HuH-7.5 (cell line): ENCODE results near the gene NKAIN1.
"Not testable (repeated sequence)": the region's sequence is repeated elsewhere in the genome, so short reads cannot be mapped to it uniquely, and the experiment has no call there.

ENCODE experiments used
- DNase-seq: peaks from one replicate; pipeline ENCODE4 v3.0.0; 2011; ENCODE audit warnings: low spot score

Gene NKAIN1

GRCh38 chr1:31195267-31195666 is 44.4 kb downstream of the NKAIN1 start:
- DNase-seq: not testable (repeated sequence)

- no peak for DNase-seq
Measured at GRCh38 chr1:31193729-31194128, 46.0 kb downstream of the NKAIN1 start.

DNA sequence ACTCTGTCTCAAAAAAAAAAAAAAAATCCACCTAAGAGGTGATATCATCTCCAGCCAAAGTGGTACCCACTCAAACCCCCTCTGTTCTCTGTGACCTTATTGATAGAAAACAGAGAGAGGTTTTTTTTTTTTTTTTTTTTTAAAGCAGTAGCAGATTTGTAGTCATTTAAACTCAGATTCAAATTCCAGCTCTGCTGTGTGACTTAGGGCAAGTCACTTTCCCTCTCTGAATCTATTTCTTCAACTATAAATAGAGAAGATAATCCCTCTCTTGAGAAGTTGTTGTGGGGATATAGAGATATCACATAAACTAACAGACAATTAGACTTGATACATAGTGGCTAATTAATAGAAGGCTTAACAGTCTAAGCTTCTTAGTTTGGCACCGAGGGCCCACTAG is 48.4 kb downstream of the NKAIN1 start:
- no peak for DNase-seq

- DNase-seq: no peak
Measured at GRCh38 chr1:31189696-31190674, 49.7 kb downstream of the NKAIN1 start.

GRCh38 chr1:31183927-31184554 is 55.6 kb downstream of the NKAIN1 start:
- DNase-seq: peak; percentile 53

- no peak for DNase-seq
Measured at GRCh38 chr1:31183126-31183525, 56.6 kb downstream of the NKAIN1 start.

DNA sequence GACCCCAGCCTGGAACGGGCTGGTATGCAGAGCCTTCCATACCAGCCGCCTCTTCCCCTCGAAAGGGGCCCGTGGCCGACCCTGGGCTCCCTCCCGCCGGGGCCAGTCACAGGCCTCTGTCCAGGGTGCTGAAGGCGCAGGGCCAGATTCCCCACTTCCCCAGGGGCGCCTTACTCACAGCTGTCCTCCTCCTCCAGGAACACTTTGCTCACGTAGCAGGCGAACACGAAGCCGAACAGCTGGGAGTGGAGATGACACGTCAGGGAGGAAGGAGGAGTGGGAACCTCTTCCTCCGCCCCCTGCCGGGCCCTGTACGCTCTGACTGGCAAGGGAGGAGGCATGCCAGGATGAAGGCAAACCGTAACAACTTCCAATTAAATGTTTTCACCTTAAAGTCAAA is 57.3 kb downstream of the NKAIN1 start:
- DNase-seq: peak; percentile 76

DNA sequence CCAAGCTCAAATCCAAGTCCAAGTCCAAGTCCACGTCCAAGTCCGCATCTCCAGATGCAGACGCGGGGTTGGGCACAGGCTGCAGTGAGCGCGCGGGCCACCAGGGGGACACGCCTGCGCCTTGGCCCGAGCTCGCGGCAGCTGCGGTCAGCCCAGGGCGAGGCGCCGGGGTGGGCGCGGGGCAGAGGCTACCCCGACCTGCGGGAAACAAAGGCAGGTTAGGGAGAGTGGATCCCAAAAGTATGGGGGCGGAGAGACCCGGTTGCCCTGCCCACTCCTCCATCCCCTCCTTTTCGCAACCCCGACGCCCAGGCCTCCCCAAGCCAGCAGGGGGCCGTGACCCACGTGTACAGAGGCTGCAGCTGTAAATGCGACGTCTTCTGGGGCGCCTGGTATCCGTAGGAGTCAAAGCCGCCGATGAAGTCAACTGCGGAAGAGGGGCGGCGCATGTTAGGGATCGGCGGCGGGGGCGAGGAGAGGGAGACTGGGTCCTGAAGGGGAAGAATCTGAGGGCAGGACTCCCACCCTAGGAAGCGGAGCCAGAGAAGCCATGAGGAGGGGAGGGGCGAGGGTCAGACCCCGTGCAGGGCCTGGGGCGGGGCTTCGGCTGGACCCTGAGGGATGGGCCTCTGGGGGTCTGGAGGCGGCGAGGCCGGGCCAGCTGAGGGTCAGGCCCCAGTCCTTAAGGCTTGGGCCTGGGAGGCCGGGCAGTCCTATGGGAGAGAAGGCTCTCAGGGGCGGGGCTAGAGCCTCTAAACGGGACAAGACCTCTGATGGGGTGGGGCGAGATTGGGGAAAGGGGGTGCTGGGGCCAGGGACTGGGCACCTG is 58.0 kb downstream of the NKAIN1 start:
- peak; percentile 75 for DNase-seq

- no peak for DNase-seq
Measured at GRCh38 chr1:31180338-31180737, 59.3 kb downstream of the NKAIN1 start.

DNA sequence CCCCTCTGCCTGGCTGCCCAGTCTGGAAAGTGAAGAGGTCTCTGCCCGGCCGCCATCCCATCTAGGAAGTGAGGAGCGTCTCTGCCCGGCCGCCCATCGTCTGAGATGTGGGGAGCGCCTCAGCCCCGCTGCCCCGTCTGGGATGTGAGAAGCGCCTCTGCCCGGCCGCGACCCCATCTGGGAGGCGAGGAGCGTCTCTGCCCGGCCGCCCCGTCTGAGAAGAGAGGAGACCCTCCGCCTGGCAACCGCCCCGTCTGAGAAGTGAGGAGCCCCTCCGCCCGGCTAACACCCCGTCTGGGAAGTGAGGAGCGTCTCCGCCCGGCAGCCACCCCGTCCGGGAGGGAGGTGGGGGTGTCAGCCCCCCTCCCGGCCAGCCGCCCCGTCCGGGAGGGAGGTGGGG is 63.4 kb downstream of the NKAIN1 start:
- not testable (repeated sequence) for DNase-seq

- DNase-seq: no peak
Measured at GRCh38 chr1:31170486-31170735, 69.3 kb downstream of the NKAIN1 start.

DNA sequence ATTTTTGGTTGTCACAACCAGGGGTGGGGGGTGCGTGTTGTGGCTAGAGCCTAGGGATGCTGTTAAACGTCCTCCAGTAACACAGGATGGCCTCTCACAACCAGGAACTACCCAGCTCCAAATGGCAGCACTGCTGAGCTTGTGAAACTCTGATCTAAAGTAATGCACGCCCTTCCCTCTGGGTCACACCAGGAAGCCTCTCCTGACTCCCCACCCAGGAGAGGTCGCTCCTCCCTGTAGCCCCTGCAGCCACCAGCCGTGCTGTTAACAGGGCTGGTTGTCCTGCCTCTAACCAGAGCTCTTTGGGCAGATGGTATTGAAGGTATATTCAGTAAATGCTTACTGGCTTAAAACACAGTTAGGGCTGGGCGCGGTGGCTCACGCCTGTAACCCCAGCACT is 73.2 kb downstream of the NKAIN1 start:
- no peak for DNase-seq

DNA sequence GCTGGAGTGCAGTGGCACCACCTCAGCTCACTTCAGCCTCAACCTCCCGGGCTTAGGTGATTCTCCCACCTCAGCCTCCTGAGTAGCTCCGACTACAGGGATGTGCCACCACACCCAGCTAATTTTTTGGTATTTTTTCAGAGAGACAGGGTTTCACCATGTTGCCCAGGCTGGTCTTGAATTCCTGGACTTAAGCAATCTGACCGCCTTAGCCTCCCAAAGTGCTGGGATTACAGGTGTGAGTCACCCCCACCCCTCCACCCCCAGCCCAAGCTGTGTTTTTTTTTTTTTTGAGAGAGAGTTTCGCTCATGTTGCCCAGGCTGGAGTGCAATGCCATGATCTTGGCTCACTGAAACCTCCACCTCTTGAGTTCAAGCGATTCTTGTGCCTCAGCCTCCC is 75.4 kb downstream of the NKAIN1 start:
- DNase-seq: no peak

- no peak for DNase-seq
Measured at GRCh38 chr1:31163866-31164265, 75.8 kb downstream of the NKAIN1 start.

DNA sequence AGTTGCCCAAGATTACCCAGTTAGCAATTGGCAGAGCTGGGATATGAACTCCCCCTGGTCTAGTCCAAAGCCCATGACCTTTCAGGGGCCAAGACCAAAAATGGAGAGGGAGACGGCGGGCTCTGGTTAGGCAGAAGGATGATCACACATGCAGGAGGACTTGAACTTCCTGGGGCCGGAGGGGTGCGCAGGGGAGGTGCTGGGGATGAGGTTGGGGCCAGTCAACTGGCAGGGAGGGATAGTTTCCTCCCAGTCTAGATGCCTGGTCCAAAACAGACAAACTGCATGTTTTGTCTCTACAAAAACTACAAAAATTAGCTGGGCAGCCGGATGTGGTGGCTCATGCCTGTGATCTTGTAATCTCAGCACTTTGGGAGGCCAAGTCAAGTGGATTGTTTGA is 78.1 kb downstream of the NKAIN1 start:
- DNase-seq: no peak

GRCh38 chr1:31159869-31160611 is 79.6 kb downstream of the NKAIN1 start:
- no peak for DNase-seq

DNA sequence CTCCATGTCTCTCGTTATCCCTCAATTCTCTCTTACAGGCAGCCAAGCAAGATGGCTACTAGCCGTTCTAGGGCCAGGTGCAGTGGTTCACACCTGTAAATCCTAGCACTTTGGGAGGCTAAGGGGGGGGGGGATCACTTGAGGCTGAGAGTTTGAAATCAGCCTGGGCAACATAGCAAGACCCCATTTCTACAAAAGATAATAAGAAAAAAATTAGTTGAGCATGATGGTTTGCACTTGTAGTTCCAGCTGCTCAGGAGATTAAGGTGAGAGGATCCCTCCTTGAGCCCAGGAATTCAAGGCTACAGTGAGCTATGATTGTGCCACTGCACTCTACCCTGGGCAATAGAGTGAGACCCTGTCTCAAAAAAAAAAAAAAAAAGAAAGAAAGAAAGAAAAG is 80.4 kb downstream of the NKAIN1 start:
- no peak for DNase-seq

DNA sequence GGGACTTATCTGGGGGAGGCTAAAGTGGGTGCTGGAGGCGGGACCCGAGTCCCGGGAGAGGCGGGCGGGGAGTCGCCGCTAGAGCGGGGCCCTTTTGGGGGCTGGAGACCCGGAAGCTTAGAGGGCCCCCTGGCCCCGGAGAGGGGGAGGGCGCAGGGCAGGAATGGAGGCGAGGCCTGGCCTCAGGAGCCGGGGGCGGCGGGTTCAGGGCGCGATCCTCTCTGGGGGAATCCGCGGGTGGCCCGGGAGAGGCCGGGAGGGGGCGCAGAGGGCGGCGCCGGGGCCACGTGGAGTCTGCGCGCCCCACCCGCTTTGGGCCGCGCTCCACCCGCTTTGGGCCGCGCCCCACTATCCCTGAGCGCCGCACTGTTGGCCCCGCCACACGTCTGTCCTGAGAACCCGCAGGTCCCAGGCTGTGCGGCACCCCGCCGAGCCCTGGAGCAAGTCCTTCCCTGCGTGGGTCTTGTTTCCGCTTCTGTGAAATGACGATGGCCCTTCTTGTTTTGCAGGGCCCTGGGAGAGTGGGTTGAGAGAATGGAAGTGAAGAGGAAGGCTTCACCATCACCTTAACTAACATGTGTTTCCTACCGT is 84.4 kb downstream of the NKAIN1 start:
- DNase-seq: peak; percentile 51

DNA sequence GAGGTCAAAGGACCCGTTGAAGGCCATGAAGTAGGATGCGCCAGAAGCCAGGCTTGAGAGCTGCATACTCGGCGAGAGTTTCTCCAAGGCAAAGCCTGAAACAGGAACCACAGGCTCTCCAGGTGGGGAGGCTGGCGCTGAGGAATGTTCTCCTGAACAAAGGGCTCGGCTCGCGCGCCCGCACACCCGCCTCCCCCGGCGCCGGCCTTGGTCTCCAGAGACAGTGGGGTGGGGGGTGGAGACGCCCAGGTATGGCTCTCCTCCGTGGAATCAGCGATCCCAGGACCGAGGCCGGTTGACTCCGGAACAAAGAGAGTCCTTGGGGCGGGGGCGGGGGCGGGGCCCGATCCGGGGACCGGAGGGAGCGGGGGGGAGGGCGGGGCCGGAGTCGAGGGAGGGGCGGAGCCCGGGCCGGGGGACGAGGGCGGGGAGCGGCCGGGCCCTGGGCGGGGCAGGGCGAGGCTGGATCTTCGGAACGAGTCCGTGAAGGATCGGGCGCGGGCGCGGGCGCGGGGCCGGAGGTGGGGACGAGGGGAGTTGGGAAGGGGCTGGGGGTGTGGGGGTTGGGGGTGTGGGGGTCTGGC is 85.0 kb downstream of the NKAIN1 start:
- peak; percentile 65 for DNase-seq

DNA sequence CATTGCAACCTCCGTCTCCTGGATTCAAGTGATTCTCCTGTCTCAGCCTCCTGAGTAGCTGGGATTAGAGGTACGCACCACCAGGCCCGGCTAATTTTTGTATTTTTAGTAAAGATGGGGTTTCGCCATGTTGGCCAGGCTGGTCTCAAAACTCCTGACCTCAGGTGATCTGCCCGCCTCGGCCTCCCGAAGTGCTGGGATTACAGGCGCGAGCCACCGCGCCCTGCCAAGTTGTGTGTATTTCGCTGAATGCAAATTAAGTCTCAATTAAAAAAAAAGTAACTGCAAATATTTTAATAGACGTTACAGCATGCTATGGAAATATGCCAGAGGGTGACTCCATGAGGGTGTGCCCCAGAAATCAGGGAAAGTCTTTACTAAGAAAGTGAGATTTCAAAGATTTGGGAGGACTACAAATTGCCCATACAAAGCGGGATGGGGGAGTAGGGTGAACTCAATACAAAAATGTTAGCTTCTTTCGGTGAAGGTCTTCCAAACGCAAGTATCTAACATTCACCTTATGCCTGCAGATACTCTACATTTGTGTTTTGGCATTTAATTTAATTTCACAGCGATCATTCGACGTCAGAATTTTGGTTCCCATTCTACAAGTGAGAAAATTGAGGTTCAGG is 85.6 kb downstream of the NKAIN1 start:
- DNase-seq: no peak

DNA sequence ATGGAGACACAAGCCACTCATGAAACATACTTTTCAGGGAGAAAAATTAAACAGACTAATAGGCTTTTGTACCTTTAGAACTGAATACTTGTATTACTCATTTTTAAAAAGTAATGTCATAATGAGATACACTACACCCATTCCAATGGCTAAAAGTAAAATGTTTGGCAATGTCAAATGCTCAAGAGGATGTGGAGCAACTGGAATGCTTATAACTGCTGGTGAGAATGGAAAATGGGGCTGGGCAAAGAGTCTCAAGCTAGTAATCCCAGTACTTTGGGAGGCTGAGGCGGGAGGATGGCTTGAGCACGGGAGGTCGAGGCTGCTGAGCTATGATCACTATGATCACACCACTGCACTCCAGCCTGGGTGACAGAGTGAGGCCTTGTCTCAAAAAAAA is 86.3 kb downstream of the NKAIN1 start:
- no peak for DNase-seq
